GM12801 (cell line): ENCODE results near the gene CORO2B.

Experiments used
- CTCF ChIP-seq: IDR thresholded peaks from one replicate; pipeline ENCODE4 v1.5.1; 2011; ENCODE audit warnings: control low read depth; ENCODE audit not compliant: insufficient read length; ENCODE audit errors: extremely low read depth

Gene CORO2B

GRCh38 chr15:68707386-68707785 is 128.6 kb downstream of the CORO2B start:
- TF ChIP-seq CTCF, result no peak

GRCh38 chr15:68709876-68710275 is 131.1 kb downstream of the CORO2B start:
- no peak for TF ChIP-seq CTCF

GRCh38 chr15:68710536-68710935 is 131.7 kb downstream of the CORO2B start:
- TF ChIP-seq CTCF, result no peak

GRCh38 chr15:68711406-68711805 is 132.6 kb downstream of the CORO2B start:
- no peak for TF ChIP-seq CTCF

GRCh38 chr15:68712886-68713285 is 134.1 kb downstream of the CORO2B start:
- no peak for TF ChIP-seq CTCF

- TF ChIP-seq CTCF, result no peak
These were observed 135.1 kb downstream of the CORO2B start for GRCh38 chr15:68713874-68714273.

GRCh38 chr15:68715111-68715510 is 136.3 kb downstream of the CORO2B start:
- no peak for TF ChIP-seq CTCF

GRCh38 chr15:68717951-68718350 is 139.2 kb downstream of the CORO2B start:
- TF ChIP-seq CTCF, result no peak
